WTC11 (cell line): ENCODE data around the gene WDR59.

Source experiments
- ATF3 ChIP-seq: sonication (generic); formaldehyde crosslinking; conservative IDR thresholded peaks from 2 replicates; pipeline ENCODE4 v1.8.1; 2022; ENCODE audit warnings: mild to moderate bottlenecking, missing genetic modification reagents
- CTCF ChIP-seq: fragments of 200-600 bp; IDR thresholded peaks from 2 replicates; pipeline ENCODE4 v1.8.0; 2022; ENCODE audit warnings: antibody characterized with exemption
- EMX1 ChIP-seq: fragments of 250-450 bp; sonication (Bioruptor Pico); IDR thresholded peaks from 2 replicates; pipeline ENCODE4 v1.8.0; 2021; ENCODE audit warnings: mild to moderate bottlenecking
- FOXJ3 ChIP-seq: sonication (generic); formaldehyde crosslinking; IDR thresholded peaks from 2 replicates; pipeline ENCODE4 v1.9.0; 2021; ENCODE audit warnings: missing genetic modification reagents, mild to moderate bottlenecking, borderline replicate concordance
- JUN ChIP-seq: sonication (generic); formaldehyde crosslinking; IDR thresholded peaks from 2 replicates; pipeline ENCODE4 v1.8.0; 2023; ENCODE audit warnings: mild to moderate bottlenecking, missing genetic modification reagents
- MAX ChIP-seq: sonication (generic); formaldehyde crosslinking; IDR thresholded peaks from 2 replicates; pipeline ENCODE4 v1.8.0; 2022; ENCODE audit warnings: mild to moderate bottlenecking, missing genetic modification reagents
- NR3C1 ChIP-seq: sonication (generic); formaldehyde crosslinking; conservative IDR thresholded peaks from 2 replicates; pipeline ENCODE4 v1.8.1; 2023; ENCODE audit warnings: low read depth, mild to moderate bottlenecking, missing genetic modification reagents
- USF2 ChIP-seq: sonication (generic); formaldehyde crosslinking; IDR thresholded peaks from 2 replicates; pipeline ENCODE4 v1.8.1; 2023; ENCODE audit warnings: mild to moderate bottlenecking, missing genetic modification reagents, moderate library complexity
- ZNF121 ChIP-seq: sonication (generic); formaldehyde crosslinking; IDR thresholded peaks from 2 replicates; pipeline ENCODE4 v1.8.0; 2023; ENCODE audit warnings: missing genetic modification reagents
- ZNF138 ChIP-seq: sonication (generic); formaldehyde crosslinking; conservative IDR thresholded peaks from 2 replicates; pipeline ENCODE4 v1.8.1; 2022; ENCODE audit warnings: mild to moderate bottlenecking, moderate library complexity, missing genetic modification reagents
- ZNF532 ChIP-seq: fragments of 250-450 bp; sonication (Bioruptor Pico); IDR thresholded peaks from 2 replicates; pipeline ENCODE4 v1.9.0; 2021; ENCODE audit warnings: mild to moderate bottlenecking, borderline replicate concordance

GRCh38 chr16:74936902-74937560 lies 47.9 kb downstream of the WDR59 start:
- TF ChIP-seq ATF3 (CRISPR knock-in tag): no peak
- no peak for TF ChIP-seq NR3C1 (CRISPR knock-in tag)
- no peak for TF ChIP-seq JUN
- TF ChIP-seq ZNF532: no peak
- no peak for TF ChIP-seq CTCF
- no peak for TF ChIP-seq ZNF138 (CRISPR knock-in tag)
- no peak for TF ChIP-seq EMX1
- TF ChIP-seq ZNF121 (CRISPR knock-in tag): no peak
- TF ChIP-seq FOXJ3 (CRISPR knock-in tag): no peak
- TF ChIP-seq MAX: no peak
- TF ChIP-seq USF2 (CRISPR knock-in tag): no peak
